Neuronal stem cell (in vitro differentiated cells): ENCODE results near the gene QPCT.

ENCODE experiments used
- DNase-seq: peaks from one replicate; pipeline ENCODE4 v3.0.0-alpha.2; 2013; ENCODE audit warnings: low spot score
- H2AFZ ChIP-seq: one replicate; pipeline ENCODE4 v1.6.1; 2013; ENCODE audit warnings: mild to moderate bottlenecking, low read length, inconsistent platforms
- H2AK5ac ChIP-seq: 2 replicates; pipeline ENCODE4 v1.6.1; 2013; ENCODE audit warnings: low read depth, mild to moderate bottlenecking, inconsistent platforms, low read length, moderate library complexity, mixed read lengths
- H2BK120ac ChIP-seq: 2 replicates; pipeline ENCODE4 v1.6.1; 2013; ENCODE audit warnings: low read depth, mild to moderate bottlenecking, inconsistent platforms, low read length, moderate library complexity, mixed read lengths
- H2BK12ac ChIP-seq: one replicate; pipeline ENCODE4 v1.6.1; 2013; ENCODE audit warnings: low read length, inconsistent platforms
- H2BK15ac ChIP-seq: 2 replicates; pipeline ENCODE4 v1.6.1; 2013; ENCODE audit warnings: mild to moderate bottlenecking, low read length, inconsistent platforms, mixed read lengths
- H2BK5ac ChIP-seq: one replicate; pipeline ENCODE4 v1.6.1; 2013; ENCODE audit warnings: inconsistent platforms, mild to moderate bottlenecking, low read length, moderate library complexity
- H3K14ac ChIP-seq: one replicate; pipeline ENCODE4 v1.6.1; 2013; ENCODE audit warnings: low read length, inconsistent platforms
- H3K18ac ChIP-seq: 2 replicates; pipeline ENCODE4 v1.6.1; 2013; ENCODE audit warnings: low read length, inconsistent platforms
- H3K23ac ChIP-seq: 2 replicates; pipeline ENCODE4 v1.6.1; 2013; ENCODE audit warnings: low read depth, mild to moderate bottlenecking, mixed read lengths, low read length, inconsistent platforms; ENCODE audit not compliant: poor library complexity
- H3K27ac ChIP-seq: replicated peaks from 3 replicates; pipeline ENCODE4 v1.5.1; 2013; ENCODE audit warnings: low read length, inconsistent platforms
- H3K27me3 ChIP-seq, 3 experiments: 2 replicates each; pipeline ENCODE4 v1.6.1; 2013; ENCODE audit warnings: low read length in 3 of 3, mild to moderate bottlenecking in 2 of 3, inconsistent platforms in 1 of 3, low read depth in 1 of 3, mixed read lengths in 1 of 3, moderate library complexity in 1 of 3; ENCODE audit not compliant: control insufficient read depth in 3 of 3, insufficient read depth in 3 of 3
- H3K36me3 ChIP-seq, 2 donors: replicated peaks in 1 of 2; 2 replicates each; pipeline ENCODE4 v1.6.1; 2013; ENCODE audit warnings: low read length in 2 of 2; ENCODE audit not compliant: control insufficient read depth in 2 of 2, insufficient read depth in 2 of 2
- H3K4ac ChIP-seq: 2 replicates; pipeline ENCODE4 v1.6.1; 2013; ENCODE audit warnings: inconsistent platforms, mild to moderate bottlenecking, low read length, moderate library complexity
- H3K4me1 ChIP-seq, 2 donors: 1 replicate in 1 of 2; 2 replicates in 1 of 2; pipeline ENCODE4 v1.6.1; 2013; ENCODE audit warnings: low read length in 2 of 2, low read depth in 1 of 2; ENCODE audit not compliant: control insufficient read depth in 2 of 2, insufficient read depth in 1 of 2
- H3K4me2 ChIP-seq: one replicate; pipeline ENCODE4 v1.6.1; 2013; ENCODE audit warnings: mild to moderate bottlenecking, low read length, inconsistent platforms; ENCODE audit not compliant: insufficient read depth, poor library complexity, severe bottlenecking
- H3K4me3 ChIP-seq, 2 donors: 2 replicates each; pipeline ENCODE4 v1.5.1; 2013; ENCODE audit warnings: low read length in 2 of 2, mild to moderate bottlenecking in 2 of 2, inconsistent platforms in 1 of 2, moderate library complexity in 1 of 2
- H3K79me1 ChIP-seq: one replicate; pipeline ENCODE4 v1.6.1; 2013; ENCODE audit warnings: low read depth, mild to moderate bottlenecking, inconsistent platforms, low read length, moderate library complexity
- H3K9ac ChIP-seq: one replicate; pipeline ENCODE4 v1.6.1; 2013; ENCODE audit warnings: mild to moderate bottlenecking, low read depth, low read length, inconsistent platforms; ENCODE audit not compliant: poor library complexity
- H3K9me3 ChIP-seq, 2 donors: replicated peaks in 1 of 2; 2 replicates each; pipeline versions ENCODE3 to v1.6.1; 2013; ENCODE audit warnings: low read length in 2 of 2, mild to moderate bottlenecking in 2 of 2, inconsistent platforms in 1 of 2, low read depth in 1 of 2, mixed read lengths in 1 of 2, moderate library complexity in 1 of 2; ENCODE audit not compliant: control insufficient read depth in 2 of 2, insufficient read depth in 1 of 2
- H4K8ac ChIP-seq: one replicate; pipeline ENCODE4 v1.6.1; 2013; ENCODE audit warnings: low read depth, mild to moderate bottlenecking, inconsistent platforms, low read length, moderate library complexity
- H4K91ac ChIP-seq: one replicate; pipeline ENCODE4 v1.6.1; 2013; ENCODE audit warnings: low read length, low read depth, mild to moderate bottlenecking, inconsistent platforms; ENCODE audit not compliant: poor library complexity
- WGBS, 2 donors: extraction: QIAGEN DNeasy Blood & Tissue Kit; methylation state at CpG; one replicate each; pipeline ENCODE4 v1.1.7; 2013; ENCODE audit warnings: missing lambda C conversion rate in 2 of 2, mixed read lengths in 1 of 2; ENCODE audit not compliant: insufficient read length in 2 of 2, insufficient replicate concordance in 1 of 2; ENCODE audit errors: extremely low coverage in 2 of 2; 5-methylcytosine and 5-hydroxymethylcytosine counted together

Gene QPCT

GRCh38 chr2:37322368-37322767 lies 22.1 kb upstream of the QPCT start:
- no peak overlapping the region for H4K91ac ChIP-seq
- no peak overlapping the region for H2BK15ac ChIP-seq
- peaks cover 0 to 10% (median 9%) of the 10 kb centered on the region in 3 experiments for H3K27me3 ChIP-seq
- no peak overlapping the region for H4K8ac ChIP-seq
- H3K14ac ChIP-seq = no peak overlapping the region
- H2AFZ ChIP-seq = no peak overlapping the region
- H3K36me3 ChIP-seq = peaks cover 0 to 50% of the 10 kb centered on the region in 2 donors
- no peak overlapping the region for H2BK5ac ChIP-seq
- H2BK120ac ChIP-seq = no peak overlapping the region
- peaks cover 4 to 9% of the 10 kb centered on the region in 2 donors for H3K4me1 ChIP-seq
- no peak overlapping the region for H3K9ac ChIP-seq
- no peak overlapping the region for H3K27ac ChIP-seq
- peaks cover 1% of the 10 kb centered on the region for H3K79me1 ChIP-seq
- DNase-seq = no peak
- H3K4ac ChIP-seq = no peak overlapping the region
- H3K9me3 ChIP-seq = no peaks in the 10 kb centered on the region
- H2AK5ac ChIP-seq = no peak overlapping the region
- no peak overlapping the region for H3K4me2 ChIP-seq
- H2BK12ac ChIP-seq = no peak overlapping the region
- no peak overlapping the region for H3K23ac ChIP-seq
- H3K18ac ChIP-seq = no peak overlapping the region
- no peak overlapping the region for H3K4me3 ChIP-seq

- Histone ChIP-seq H3K27ac (no peak overlapping the region), H2BK12ac (no peak overlapping the region), H3K4ac (no peak overlapping the region), H3K4me3 (peak overlapping the region; percentile 91 to 94), H4K91ac (no peak overlapping the region), H2BK15ac (no peak overlapping the region), H2AK5ac (no peak overlapping the region), H2BK5ac (no peak overlapping the region), H3K36me3 (peaks cover 0 to 42% of the 10 kb centered on the region in 2 donors), H2AFZ (peak overlapping the region; percentile 99), H3K14ac (no peak overlapping the region), H3K79me1 (peaks cover 1% of the 10 kb centered on the region), H3K23ac (no peak overlapping the region), H2BK120ac (no peak overlapping the region), H3K4me2 (peak overlapping the region; percentile 72), H3K27me3 (peaks cover 0 to 11% (median 10%) of the 10 kb centered on the region in 3 experiments), H3K4me1 (peaks cover 4 to 9% of the 10 kb centered on the region in 2 donors), H4K8ac (no peak overlapping the region), H3K18ac (no peak overlapping the region), H3K9me3 (no peaks in the 10 kb centered on the region), H3K9ac (peak overlapping the region; percentile 71)
- WGBS, 2 donors = no CpG with 5 or more reads among the region's 13 CpGs
- DNase-seq = no peak
Measured at GRCh38 chr2:37323176-37323780, 21.2 kb upstream of the QPCT start.

GRCh38 chr2:37323781-37324535 lies 20.5 kb upstream of the QPCT start:
- peaks cover 0 to 11% (median 10%) of the 10 kb centered on the region in 3 experiments for H3K27me3 ChIP-seq
- H2BK15ac ChIP-seq = no peak overlapping the region
- peak overlapping the region; percentile 99 for H2AFZ ChIP-seq
- no peak overlapping the region for H2AK5ac ChIP-seq
- H3K4me2 ChIP-seq = peak overlapping the region; percentile 72
- H3K4me1 ChIP-seq = peaks cover 2 to 9% of the 10 kb centered on the region in 2 donors
- DNase-seq = peak; percentile 47
- H3K36me3 ChIP-seq = peaks cover 0 to 35% of the 10 kb centered on the region in 2 donors
- H3K4ac ChIP-seq = no peak overlapping the region
- H4K8ac ChIP-seq = no peak overlapping the region
- peaks cover 1% of the 10 kb centered on the region for H3K79me1 ChIP-seq
- peak overlapping the region; percentile 71 for H3K14ac ChIP-seq
- H2BK5ac ChIP-seq = no peak overlapping the region
- no peak overlapping the region for H2BK12ac ChIP-seq
- no peaks in the 10 kb centered on the region for H3K9me3 ChIP-seq
- H3K9ac ChIP-seq = peak overlapping the region; percentile 71
- H3K23ac ChIP-seq = peak overlapping the region; percentile 65
- no peak overlapping the region for H2BK120ac ChIP-seq
- H3K4me3 ChIP-seq = peak overlapping the region; percentile 91 to 94
- peak overlapping the region; percentile 84 for H3K27ac ChIP-seq
- H4K91ac ChIP-seq = no peak overlapping the region
- H3K18ac ChIP-seq = peak overlapping the region; percentile 85
- WGBS, 2 donors = no CpG with 5 or more reads among the region's 61 CpGs

- peak overlapping the region; percentile 72 for H3K4me2 ChIP-seq
- no peak overlapping the region for H2AK5ac ChIP-seq
- peak overlapping the region; percentile 96 for H3K18ac ChIP-seq
- peaks cover 0 to 30% of the 10 kb centered on the region in 2 donors for H3K36me3 ChIP-seq
- peak; percentile 71 for DNase-seq
- no peak overlapping the region for H3K4ac ChIP-seq
- H3K9me3 ChIP-seq = no peaks in the 10 kb centered on the region
- peaks cover 1% of the 10 kb centered on the region for H3K79me1 ChIP-seq
- peak overlapping the region; percentile 96 for H3K23ac ChIP-seq
- no peak overlapping the region for H3K14ac ChIP-seq
- no peak overlapping the region for H2BK12ac ChIP-seq
- peak overlapping the region; percentile 99 for H2AFZ ChIP-seq
- peak overlapping the region; percentile 91 to 94 for H3K4me3 ChIP-seq
- WGBS, 2 donors = no CpG with 5 or more reads among the region's 33 CpGs
- no peak overlapping the region for H2BK120ac ChIP-seq
- peaks cover 2 to 9% of the 10 kb centered on the region in 2 donors for H3K4me1 ChIP-seq
- H3K27me3 ChIP-seq = peaks cover 0 to 11% (median 10%) of the 10 kb centered on the region in 3 experiments
- H4K91ac ChIP-seq = no peak overlapping the region
- H3K27ac ChIP-seq = peak overlapping the region; percentile 84
- H3K9ac ChIP-seq = peak overlapping the region; percentile 77
- H4K8ac ChIP-seq = no peak overlapping the region
- no peak overlapping the region for H2BK15ac ChIP-seq
- no peak overlapping the region for H2BK5ac ChIP-seq
Measured at GRCh38 chr2:37324536-37324785, 20.0 kb upstream of the QPCT start.
